TTC549 (cell line): ENCODE results near the gene KCNMA1.

Source experiments
- FAIRE-seq: peaks from 2 replicates; lab custom pipeline; 2012; peaks lifted over from hg19 to GRCh38; lab: Jason Lieb, UNC

KCNMA1 gene

GRCh38 chr10:77261146-77261545 is 376.5 kb downstream of the KCNMA1 start:
- FAIRE-seq: no peak

- FAIRE-seq: no peak
Measured at GRCh38 chr10:77259171-77259874, 378.3 kb downstream of the KCNMA1 start.

- no peak for FAIRE-seq
Measured at GRCh38 chr10:77256346-77256745, 381.3 kb downstream of the KCNMA1 start.

- FAIRE-seq: no peak
Measured at GRCh38 chr10:77253556-77254064, 384.0 kb downstream of the KCNMA1 start.

- no peak for FAIRE-seq
Measured at GRCh38 chr10:77253147-77253545, 384.5 kb downstream of the KCNMA1 start.

- FAIRE-seq: no peak
Measured at GRCh38 chr10:77252380-77253146, 385.0 kb downstream of the KCNMA1 start.

- FAIRE-seq: no peak
Measured at GRCh38 chr10:77251297-77252013, 386.2 kb downstream of the KCNMA1 start.

GRCh38 chr10:77249901-77250459 is 387.6 kb downstream of the KCNMA1 start:
- no peak for FAIRE-seq

- FAIRE-seq: no peak
Measured at GRCh38 chr10:77248104-77248790, 389.4 kb downstream of the KCNMA1 start.

GRCh38 chr10:77247031-77247990 is 390.3 kb downstream of the KCNMA1 start:
- FAIRE-seq: no peak

- no peak for FAIRE-seq
Measured at GRCh38 chr10:77245953-77246352, 391.7 kb downstream of the KCNMA1 start.

- no peak for FAIRE-seq
Measured at GRCh38 chr10:77244746-77245145, 392.9 kb downstream of the KCNMA1 start.

GRCh38 chr10:77244286-77244685 is 393.3 kb downstream of the KCNMA1 start:
- FAIRE-seq: no peak

GRCh38 chr10:77241350-77241725 is 396.3 kb downstream of the KCNMA1 start:
- FAIRE-seq: no peak

- no peak for FAIRE-seq
Measured at GRCh38 chr10:77240706-77241349, 396.8 kb downstream of the KCNMA1 start.

GRCh38 chr10:77240041-77240652 is 397.5 kb downstream of the KCNMA1 start:
- FAIRE-seq: no peak

GRCh38 chr10:77237120-77237519 is 400.5 kb downstream of the KCNMA1 start:
- no peak for FAIRE-seq

- FAIRE-seq: no peak
Measured at GRCh38 chr10:77236700-77237099, 400.9 kb downstream of the KCNMA1 start.

- no peak for FAIRE-seq
Measured at GRCh38 chr10:77236029-77236428, 401.6 kb downstream of the KCNMA1 start.

GRCh38 chr10:77234599-77234998 is 403.0 kb downstream of the KCNMA1 start:
- no peak for FAIRE-seq
